SK-N-SH treated with all-trans-retinoic acid at 6 μM for 48 hours (cell line): ENCODE data around the gene PAX5.

Experiments used
- ATAC-seq: fragments of 200-7000 bp; cut with Tn5 transposase; 3 replicates; pipeline ENCODE4 v1.9.1; 2020; ENCODE audit warnings: mild to moderate bottlenecking, moderate library complexity
- ARNTL ChIP-seq: fragments of 450-650 bp; formaldehyde crosslinking; IDR thresholded peaks from 2 replicates; pipeline ENCODE4 v1.5.0; 2020; ENCODE audit warnings: low read depth, mild to moderate bottlenecking, moderate library complexity, borderline replicate concordance
- BACH2 ChIP-seq: fragments of 250-450 bp; sonication (Bioruptor Pico); IDR thresholded peaks from 2 replicates; pipeline ENCODE4 v1.9.0; 2021; ENCODE audit warnings: mild to moderate bottlenecking, borderline replicate concordance
- CSDC2 ChIP-seq: fragments of 250-450 bp; sonication (Bioruptor Pico); IDR thresholded peaks from 2 replicates; pipeline ENCODE4 v1.5.0; 2020; ENCODE audit warnings: mild to moderate bottlenecking, moderate library complexity
- CSRNP3 ChIP-seq: fragments of 250-450 bp; sonication (Bioruptor Pico); IDR thresholded peaks from 2 replicates; pipeline ENCODE4 v1.5.1; 2021; ENCODE audit warnings: mild to moderate bottlenecking, moderate library complexity
- ESRRG ChIP-seq: fragments of 250-450 bp; sonication (Bioruptor Pico); IDR thresholded peaks from 2 replicates; pipeline ENCODE4 v1.6.1; 2021; ENCODE audit warnings: mild to moderate bottlenecking
- GLIS3 ChIP-seq: fragments of 250-450 bp; sonication (Bioruptor Pico); IDR thresholded peaks from 2 replicates; pipeline ENCODE4 v1.5.0; 2020; ENCODE audit warnings: mild to moderate bottlenecking, moderate library complexity
- ISL1 ChIP-seq: fragments of 250-450 bp; sonication (Bioruptor Pico); IDR thresholded peaks from 2 replicates; pipeline ENCODE4 v2.1.2; 2022; ENCODE audit warnings: mild to moderate bottlenecking, moderate library complexity
- OSR1 ChIP-seq: fragments of 250-450 bp; sonication (Bioruptor Pico); IDR thresholded peaks from 2 replicates; pipeline ENCODE4 v1.8.0; 2022; ENCODE audit warnings: moderate library complexity, mild to moderate bottlenecking, inconsistent platforms
- PATZ1 ChIP-seq: fragments of 250-450 bp; sonication (Bioruptor Pico); IDR thresholded peaks from 2 replicates; pipeline ENCODE4 v1.8.0; 2020; ENCODE audit warnings: mild to moderate bottlenecking, moderate library complexity, borderline replicate concordance
- POU6F1 ChIP-seq: fragments of 250-450 bp; sonication (Bioruptor Pico); IDR thresholded peaks from 2 replicates; pipeline ENCODE4 v1.8.0; 2021; ENCODE audit warnings: low read depth, mild to moderate bottlenecking, moderate library complexity, borderline replicate concordance
- PPARA ChIP-seq: fragments of 250-450 bp; sonication (Bioruptor Pico); IDR thresholded peaks from 2 replicates; pipeline ENCODE4 v1.5.0; 2020; ENCODE audit warnings: mild to moderate bottlenecking, borderline replicate concordance
- RARB ChIP-seq: fragments of 250-450 bp; sonication (Bioruptor Pico); IDR thresholded peaks from 2 replicates; pipeline ENCODE4 v1.8.0; 2021; ENCODE audit warnings: mild to moderate bottlenecking, moderate library complexity
- SNAI2 ChIP-seq: fragments of 250-450 bp; sonication (Bioruptor Pico); IDR thresholded peaks from 2 replicates; pipeline ENCODE4 v1.5.0; 2020; ENCODE audit warnings: mild to moderate bottlenecking, moderate library complexity
- TCF4 ChIP-seq: fragments of 250-450 bp; sonication (Bioruptor Pico); IDR thresholded peaks from 2 replicates; pipeline ENCODE4 v1.8.0; 2021; ENCODE audit warnings: mild to moderate bottlenecking, moderate library complexity, borderline replicate concordance
- TSHZ2 ChIP-seq: fragments of 250-450 bp; sonication (Bioruptor Pico); IDR thresholded peaks from 2 replicates; pipeline ENCODE4 v1.5.0; 2020; ENCODE audit warnings: mild to moderate bottlenecking, moderate library complexity
- ZC3H10 ChIP-seq: fragments of 250-450 bp; sonication (Bioruptor Pico); IDR thresholded peaks from 2 replicates; pipeline ENCODE4 v1.5.1; 2021; ENCODE audit warnings: mild to moderate bottlenecking, moderate library complexity
- ZFP3 ChIP-seq: fragments of 250-450 bp; sonication (Bioruptor Pico); IDR thresholded peaks from 2 replicates; pipeline ENCODE4 v1.5.0; 2020; ENCODE audit warnings: mild to moderate bottlenecking, moderate library complexity
- ZFP30 ChIP-seq: fragments of 450-650 bp; formaldehyde crosslinking; IDR thresholded peaks from 2 replicates; pipeline ENCODE4 v1.5.0; 2022; ENCODE audit warnings: mild to moderate bottlenecking, moderate library complexity
- ZNF565 ChIP-seq: fragments of 450-650 bp; formaldehyde crosslinking; conservative IDR thresholded peaks from 2 replicates; pipeline ENCODE4 v1.5.0; 2020; ENCODE audit warnings: low read depth, mild to moderate bottlenecking, moderate library complexity
- ZNF70 ChIP-seq: fragments of 450-650 bp; formaldehyde crosslinking; IDR thresholded peaks from 2 replicates; pipeline ENCODE4 v1.5.0; 2020; ENCODE audit warnings: mild to moderate bottlenecking, moderate library complexity

PAX5 gene

GRCh38 chr9:37025071-37025822 lies 8.8 kb downstream of the PAX5 start:
- TF ChIP-seq ISL1 (CRISPR knock-in tag) = no peak
- no peak for TF ChIP-seq POU6F1 (CRISPR knock-in tag)
- no peak for TF ChIP-seq ESRRG
- no peak for TF ChIP-seq PPARA (CRISPR knock-in tag)
- TF ChIP-seq CSDC2 (CRISPR knock-in tag) = no peak
- TF ChIP-seq ZNF70 (CRISPR knock-in tag) = no peak
- TF ChIP-seq GLIS3 (CRISPR knock-in tag) = no peak
- TF ChIP-seq CSRNP3 (CRISPR knock-in tag) = no peak
- no peak for TF ChIP-seq PATZ1 (CRISPR knock-in tag)
- TF ChIP-seq ZFP3 (CRISPR knock-in tag) = no peak
- no peak for ATAC-seq

GRCh38 chr9:37017546-37017945 lies 16.5 kb downstream of the PAX5 start:
- no peak for TF ChIP-seq RARB
- TF ChIP-seq PPARA (CRISPR knock-in tag) = no peak
- no peak for TF ChIP-seq ESRRG
- TF ChIP-seq CSDC2 (CRISPR knock-in tag) = no peak
- TF ChIP-seq OSR1 (CRISPR knock-in tag) = no peak
- no peak for TF ChIP-seq TCF4 (CRISPR knock-in tag)
- no peak for TF ChIP-seq ZNF565 (CRISPR knock-in tag)
- TF ChIP-seq ZFP3 (CRISPR knock-in tag) = no peak
- TF ChIP-seq ZC3H10 = no peak
- TF ChIP-seq SNAI2 = no peak

GRCh38 chr9:37011530-37011929 lies 22.5 kb downstream of the PAX5 start:
- no peak for ATAC-seq

More at GRCh38 chr9:37017546-37017945, 16.5 kb downstream of the PAX5 start:
- ATAC-seq = no peak

More at GRCh38 chr9:37011530-37011929, 22.5 kb downstream of the PAX5 start:
- TF ChIP-seq ZNF70 (CRISPR knock-in tag) = no peak
- no peak for TF ChIP-seq SNAI2
- no peak for TF ChIP-seq ZFP3 (CRISPR knock-in tag)
- TF ChIP-seq ZNF565 (CRISPR knock-in tag) = no peak
- no peak for TF ChIP-seq GLIS3 (CRISPR knock-in tag)
- TF ChIP-seq TSHZ2 = no peak
- no peak for TF ChIP-seq TCF4 (CRISPR knock-in tag)
- TF ChIP-seq PPARA (CRISPR knock-in tag) = no peak
- TF ChIP-seq POU6F1 (CRISPR knock-in tag) = no peak
- TF ChIP-seq PATZ1 (CRISPR knock-in tag) = no peak
- no peak for TF ChIP-seq ARNTL
- no peak for TF ChIP-seq ZFP30 (CRISPR knock-in tag)
- TF ChIP-seq BACH2 = no peak
- no peak for TF ChIP-seq CSRNP3 (CRISPR knock-in tag)
- no peak for TF ChIP-seq ISL1 (CRISPR knock-in tag)
- TF ChIP-seq, all 23 proteins: peak for 0
